Endodermal cell (in vitro differentiated cells): Measurements from ENCODE around the gene PCP4L1. TPM values are rescaled to one million over a fixed set of nuclear protein-coding genes. Genes with fewer than 3 reads are reported as not detected.

Experiments used
- DNase-seq: peaks from one replicate; pipeline ENCODE4 v3.0.0-alpha.2; 2017
- H3K27ac ChIP-seq: 2 replicates; pipeline ENCODE4 v1.5.1; 2013; ENCODE audit warnings: mild to moderate bottlenecking, low read depth, low read length, moderate library complexity
- H3K27me3 ChIP-seq: 2 replicates; pipeline ENCODE4 v1.6.1; 2013; ENCODE audit warnings: mild to moderate bottlenecking, low read length, moderate library complexity; ENCODE audit not compliant: insufficient read depth, control insufficient read depth, poor library complexity, severe bottlenecking
- H3K36me3 ChIP-seq: 2 replicates; pipeline ENCODE4 v1.7.0; 2013; ENCODE audit warnings: mild to moderate bottlenecking, low read length, moderate library complexity; ENCODE audit not compliant: control insufficient read depth, insufficient read depth
- H3K4me1 ChIP-seq: one replicate; pipeline ENCODE4 v1.7.0; 2013; ENCODE audit warnings: low read length; ENCODE audit not compliant: control insufficient read depth, insufficient read depth
- H3K4me3 ChIP-seq: 2 replicates; pipeline ENCODE4 v1.5.1; 2013; ENCODE audit warnings: mild to moderate bottlenecking, low read length, moderate library complexity
- H3K9ac ChIP-seq: 2 replicates; pipeline ENCODE4 v1.6.1; 2013; ENCODE audit warnings: mild to moderate bottlenecking, low read length, moderate library complexity; ENCODE audit not compliant: poor library complexity, severe bottlenecking; ENCODE audit errors: extremely low read depth
- H3K9me3 ChIP-seq: 2 replicates; pipeline ENCODE4 v1.6.1; 2013; ENCODE audit warnings: mild to moderate bottlenecking, low read length, moderate library complexity; ENCODE audit not compliant: control insufficient read depth
- H3K27ac Mint-ChIP-seq: 2 replicates; pipeline ENCODE4 v1.8.0; 2020; ENCODE audit warnings: mixed read lengths
- H3K27me3 Mint-ChIP-seq: 2 replicates; pipeline ENCODE4 v1.8.0; 2021; ENCODE audit warnings: mild to moderate bottlenecking, mixed read lengths; ENCODE audit not compliant: insufficient read depth
- H3K36me3 Mint-ChIP-seq: 2 replicates; pipeline ENCODE4 v1.8.0; 2020; ENCODE audit warnings: low read depth, mixed read lengths
- H3K4me1 Mint-ChIP-seq: 2 replicates; pipeline ENCODE4 v1.8.0; 2020; ENCODE audit warnings: mixed read lengths
- H3K4me3 Mint-ChIP-seq: 2 replicates; pipeline ENCODE4 v1.8.0; 2020; ENCODE audit warnings: mild to moderate bottlenecking, moderate library complexity, mixed read lengths
- H3K9me3 Mint-ChIP-seq: 2 replicates; pipeline ENCODE4 v1.8.0; 2020; ENCODE audit warnings: mild to moderate bottlenecking, mixed read lengths
- CTCF ChIP-seq: fragments of 200-600 bp; sonication (generic); conservative IDR thresholded peaks from 2 replicates; pipeline ENCODE4 v1.5.0; 2021; ENCODE audit warnings: antibody characterized with exemption, mild to moderate bottlenecking
- WGBS, 2 experiments: methylation state at CpG; one replicate each; pipeline versions ENCODE4 v1.1.5 to v1.1.7; 2013; ENCODE audit warnings: missing lambda C conversion rate in 2 of 2, mixed read lengths in 1 of 2; ENCODE audit not compliant: insufficient coverage in 1 of 2, insufficient read length in 1 of 2; 5-methylcytosine and 5-hydroxymethylcytosine counted together
- total RNA-seq, 2 donors: library from RNA; stranded (reverse); fragmentation: NEBNext Ultra II Directional in 1 of 2; extraction: Animal tissue kit (Norgen Biotek cat#: 25700) in 1 of 2; gene quantifications; 2 replicates in 1 of 2; 3 replicates in 1 of 2; pipeline ENCODE4 v1.2.1, GENCODE V29; 2021

The PCP4L1 gene
- total RNA-seq, 2 donors from 2014 or later: 4.0 to 11.3 TPM

DNA sequence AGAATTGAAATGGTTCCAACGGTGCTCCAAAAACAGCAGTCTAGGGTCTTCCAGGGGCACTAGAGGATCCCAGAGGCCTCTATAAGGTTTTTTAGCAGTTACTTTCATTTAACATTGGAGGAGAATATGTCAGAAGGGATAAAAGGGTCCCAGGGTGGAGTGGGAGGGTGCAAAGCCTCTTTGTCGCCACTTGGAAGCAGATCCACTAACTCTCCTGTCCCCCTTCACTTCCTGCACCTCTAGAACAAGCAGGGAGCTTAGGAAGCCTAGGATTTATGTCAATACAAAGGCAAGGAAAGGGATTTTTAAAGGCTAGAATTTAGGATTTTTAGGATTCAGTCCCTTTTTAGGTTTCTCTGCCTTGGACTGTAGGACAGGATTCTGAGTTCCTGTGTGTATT, 8.3 kb downstream of the PCP4L1 start:
- Mint-ChIP-seq H3K4me3 (no peak overlapping the region), H3K27me3 (peaks cover 17% of the 10 kb centered on the region), H3K9me3 (no peaks in the 10 kb centered on the region), H3K36me3 (no peaks in the 10 kb centered on the region), H3K27ac (peak overlapping the region; percentile 45), H3K4me1 (peaks cover 16% of the 10 kb centered on the region)
- Histone ChIP-seq H3K4me3 (no peak overlapping the region), H3K4me1 (peaks cover 9% of the 10 kb centered on the region), H3K36me3 (no peaks in the 10 kb centered on the region), H3K9me3 (no peaks in the 10 kb centered on the region), H3K27me3 (no peaks in the 10 kb centered on the region), H3K27ac (no peak overlapping the region), H3K9ac (no peak overlapping the region)
- no peak for DNase-seq
- no peak for TF ChIP-seq CTCF
- WGBS, 2 experiments: 89% methylated on average over 2 of the region's 2 CpGs; no CpG with 5 or more reads in 1 of the 2 experiments

- Histone ChIP-seq H3K4me1 (peaks cover 9% of the 10 kb centered on the region), H3K27ac (no peak overlapping the region), H3K27me3 (no peaks in the 10 kb centered on the region), H3K9ac (no peak overlapping the region), H3K9me3 (no peaks in the 10 kb centered on the region), H3K4me3 (no peak overlapping the region), H3K36me3 (no peaks in the 10 kb centered on the region)
- Mint-ChIP-seq H3K4me1 (peaks cover 15% of the 10 kb centered on the region), H3K27ac (no peak overlapping the region), H3K9me3 (no peaks in the 10 kb centered on the region), H3K4me3 (no peak overlapping the region), H3K27me3 (peaks cover 15% of the 10 kb centered on the region), H3K36me3 (no peaks in the 10 kb centered on the region)
- DNase-seq: no peak
- TF ChIP-seq CTCF: no peak
- 84 to 95% methylated on average over 3 of the region's 3 CpGs for WGBS, 2 experiments
These were observed 8.8 kb downstream of the PCP4L1 start for GRCh38 chr1:161267321-161267720.

GRCh38 chr1:161273402-161273801, 14.9 kb downstream of the PCP4L1 start:
- peaks cover 19% of the 10 kb centered on the region for H3K27me3 Mint-ChIP-seq
- no peak for DNase-seq
- H3K27ac Mint-ChIP-seq: no peak overlapping the region
- H3K4me3 Mint-ChIP-seq: no peak overlapping the region
- Histone ChIP-seq H3K27ac (no peak overlapping the region), H3K9ac (no peak overlapping the region), H3K9me3 (no peaks in the 10 kb centered on the region), H3K36me3 (no peaks in the 10 kb centered on the region), H3K4me1 (peaks cover 2% of the 10 kb centered on the region), H3K27me3 (no peaks in the 10 kb centered on the region), H3K4me3 (no peak overlapping the region)
- no peak for TF ChIP-seq CTCF
- H3K36me3 Mint-ChIP-seq: no peaks in the 10 kb centered on the region
- 68 to 85% methylated on average over 3 of the region's 3 CpGs for WGBS, 2 experiments
- peaks cover 7% of the 10 kb centered on the region for H3K4me1 Mint-ChIP-seq
- no peaks in the 10 kb centered on the region for H3K9me3 Mint-ChIP-seq
